HCT116 (cell line): ENCODE data around the gene MTMR1.

Source experiments
- POLR2A ChIP-seq: IDR thresholded peaks from 2 replicates; pipeline ENCODE4 v1.7.0; 2011; ENCODE audit warnings: borderline replicate concordance; ENCODE audit not compliant: insufficient read depth, insufficient read length; ENCODE audit errors: extremely low read depth
- TF ChIP-seq, protein P1 (sequence below), 3 experiments: fragments of 200-600 bp in 1 of 3; sonication (generic) in 1 of 3; IDR thresholded peaks in 2 of 3; conservative IDR thresholded peaks in 1 of 3; 2 replicates each; pipeline ENCODE4 v1.5.1; 2012 to 2017; ENCODE audit warnings: low read depth in 2 of 3, low read length in 2 of 3, antibody characterized with exemption in 1 of 3, borderline replicate concordance in 1 of 3, control low read depth in 1 of 3, mild to moderate bottlenecking in 1 of 3, mixed read lengths in 1 of 3, mixed run types in 1 of 3, moderate library complexity in 1 of 3; ENCODE audit not compliant: insufficient read depth in 1 of 3

DNA sequence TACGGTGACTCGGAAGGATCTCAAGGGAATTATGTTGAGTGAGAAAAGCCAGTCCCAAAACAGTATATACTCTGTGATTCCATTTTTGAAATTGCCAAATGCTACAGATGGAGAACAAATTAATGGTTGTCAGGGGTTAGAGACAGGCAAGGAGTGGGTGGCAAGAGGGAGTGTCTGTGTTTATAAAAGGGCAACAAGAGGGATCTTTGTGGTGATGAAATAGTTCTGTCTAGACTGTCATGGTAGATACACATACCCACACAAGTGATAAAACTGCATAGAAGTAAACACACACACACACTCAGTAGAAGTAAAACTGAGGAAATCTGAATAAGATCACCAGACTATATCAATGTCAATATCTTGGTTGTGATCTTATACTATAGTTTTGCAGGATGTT, 112.5 kb downstream of the MTMR1 start:
- TF ChIP-seq, protein P1, sequence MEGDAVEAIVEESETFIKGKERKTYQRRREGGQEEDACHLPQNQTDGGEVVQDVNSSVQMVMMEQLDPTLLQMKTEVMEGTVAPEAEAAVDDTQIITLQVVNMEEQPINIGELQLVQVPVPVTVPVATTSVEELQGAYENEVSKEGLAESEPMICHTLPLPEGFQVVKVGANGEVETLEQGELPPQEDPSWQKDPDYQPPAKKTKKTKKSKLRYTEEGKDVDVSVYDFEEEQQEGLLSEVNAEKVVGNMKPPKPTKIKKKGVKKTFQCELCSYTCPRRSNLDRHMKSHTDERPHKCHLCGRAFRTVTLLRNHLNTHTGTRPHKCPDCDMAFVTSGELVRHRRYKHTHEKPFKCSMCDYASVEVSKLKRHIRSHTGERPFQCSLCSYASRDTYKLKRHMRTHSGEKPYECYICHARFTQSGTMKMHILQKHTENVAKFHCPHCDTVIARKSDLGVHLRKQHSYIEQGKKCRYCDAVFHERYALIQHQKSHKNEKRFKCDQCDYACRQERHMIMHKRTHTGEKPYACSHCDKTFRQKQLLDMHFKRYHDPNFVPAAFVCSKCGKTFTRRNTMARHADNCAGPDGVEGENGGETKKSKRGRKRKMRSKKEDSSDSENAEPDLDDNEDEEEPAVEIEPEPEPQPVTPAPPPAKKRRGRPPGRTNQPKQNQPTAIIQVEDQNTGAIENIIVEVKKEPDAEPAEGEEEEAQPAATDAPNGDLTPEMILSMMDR (IDR thresholded peaks at IDR 0.05 in 2 of 3, conservative IDR thresholded peaks at IDR 0.05 in 1 of 3; ENCODE audit: borderline replicate concordance in 1 of 3, insufficient read depth in 1 of 3, low read depth in 2 of 3, low read length in 2 of 3): no peak
- no peak for TF ChIP-seq POLR2A
